AG04449 (cell line): ENCODE results near the gene ATP5F1D.

Source experiments
- CTCF ChIA-PET: fragments of 350-600 bp; formaldehyde crosslinking; extraction: SDS; loops from one replicate; lab custom pipeline; 2021; ENCODE audit warnings: antibody characterized with exemption; lab: Yijun Ruan, JAX
- POLR2A ChIA-PET: fragments of 400-600, 350-600 bp; formaldehyde crosslinking; extraction: SDS; loops from one replicate; lab custom pipeline; 2020; ENCODE audit warnings: antibody characterized with exemption, inconsistent platforms; lab: Yijun Ruan, JAX
- DNase-seq: peaks from one replicate; pipeline ENCODE4 v3.0.0-alpha.2; 2010; ENCODE audit warnings: low read depth, low spot score
- H3K4me3 ChIP-seq: 2 replicates; pipeline ENCODE4 v1.5.1; 2011; ENCODE audit warnings: low read depth, mild to moderate bottlenecking, control low read depth, low read length
- CTCF ChIP-seq: IDR thresholded peaks from one replicate; pipeline ENCODE4 v1.5.1; 2011; ENCODE audit warnings: mild to moderate bottlenecking, moderate library complexity, low read length, control low read depth, inconsistent platforms; ENCODE audit not compliant: insufficient read depth; ENCODE audit errors: missing control alignments

ATP5F1D gene

GRCh38 chr19:1281569-1282287, 40.2 kb downstream of the ATP5F1D start:
- POLR2A ChIA-PET: no interaction called here
- H3K4me3 ChIP-seq: no peak overlapping the region
- CTCF ChIA-PET: interaction anchor here (1.5 kb wide), 1 partner anchor 185 kb away, joined by 4 read pairs; no protein-coding TSS in a partner anchor
- DNase-seq: no peak
- TF ChIP-seq CTCF: no peak

GRCh38 chr19:1282588-1283206, 41.1 kb downstream of the ATP5F1D start:
- POLR2A ChIA-PET: no interaction called here

GRCh38 chr19:1283207-1283916, 41.8 kb downstream of the ATP5F1D start:
- POLR2A ChIA-PET: interaction anchor here (1.8 kb wide), 1 partner anchor 14 kb away, joined by 6 read pairs; the partner anchor contains the start of gene CIRBP

More at GRCh38 chr19:1282588-1283206, 41.1 kb downstream of the ATP5F1D start:
- DNase-seq: no peak
- CTCF ChIA-PET: interaction anchor here (0.6 kb wide), 1 partner anchor 517 kb away, joined by 3 read pairs; no protein-coding TSS in a partner anchor
- TF ChIP-seq CTCF: no peak
- no peak overlapping the region for H3K4me3 ChIP-seq

GRCh38 chr19:1283917-1284292, 42.4 kb downstream of the ATP5F1D start:
- TF ChIP-seq CTCF: no peak
- CTCF ChIA-PET: interaction anchor here (0.7 to 2.0 kb wide), 2 partner anchors 40 to 154 kb away, joined by 3 to 7 read pairs; no protein-coding TSS in a partner anchor
- no peak overlapping the region for H3K4me3 ChIP-seq
- POLR2A ChIA-PET: interaction anchor here (1.8 kb wide), 1 partner anchor 15 kb away, joined by 6 read pairs; the partner anchor contains the start of gene CIRBP
- no peak for DNase-seq

More at GRCh38 chr19:1283207-1283916, 41.8 kb downstream of the ATP5F1D start:
- DNase-seq: no peak
- TF ChIP-seq CTCF: no peak
- no peak overlapping the region for H3K4me3 ChIP-seq
- CTCF ChIA-PET: interaction anchor here (0.6 to 2.0 kb wide), 3 partner anchors 39 to 516 kb away, joined by 3 to 7 read pairs (median 3); no protein-coding TSS in a partner anchor

GRCh38 chr19:1284293-1284978, 42.9 kb downstream of the ATP5F1D start:
- ChIA-PET POLR2A (interaction anchor here (0.5 to 1.8 kb wide), 3 partner anchors 15 to 159 kb away, joined by 3 to 6 read pairs (median 3); partner anchors contain the start of gene CIRBP), CTCF (interaction anchor here (2.0 kb wide), 1 partner anchor 40 kb away, joined by 7 read pairs; no protein-coding TSS in a partner anchor)
- DNase-seq: no peak
- no peak for TF ChIP-seq CTCF
- H3K4me3 ChIP-seq: no peak overlapping the region
